Osteoblast (primary cell): Measurements from ENCODE around the gene OR13C4. TPM values are rescaled to one million over a fixed set of nuclear protein-coding genes. Genes with fewer than 3 reads are reported as not detected.

Source experiments
- DNase-seq: peaks from one replicate; pipeline ENCODE4 v3.0.0; 2011; ENCODE audit warnings: low spot score, mixed read lengths; ENCODE audit not compliant: insufficient read length; ENCODE audit errors: missing footprints
- H2AFZ ChIP-seq: 2 replicates; pipeline ENCODE4 v1.6.0; 2011; ENCODE audit warnings: mild to moderate bottlenecking, low read length
- H3K27ac ChIP-seq: 2 replicates; pipeline ENCODE4 v1.5.1; 2011; ENCODE audit warnings: mild to moderate bottlenecking, low read depth, low read length, moderate library complexity
- H3K27me3 ChIP-seq: 2 replicates; pipeline ENCODE4 v1.6.0; 2012; ENCODE audit warnings: mild to moderate bottlenecking, control low read depth, inconsistent platforms, low read length, moderate library complexity; ENCODE audit not compliant: insufficient read depth
- H3K36me3 ChIP-seq: 2 replicates; pipeline ENCODE4 v1.5.1; 2011; ENCODE audit warnings: mild to moderate bottlenecking, low read length, control low read depth, moderate library complexity; ENCODE audit not compliant: insufficient read depth
- H3K4me1 ChIP-seq: 2 replicates; pipeline ENCODE4 v1.5.1; 2011; ENCODE audit warnings: mild to moderate bottlenecking, low read length, control low read depth, moderate library complexity; ENCODE audit not compliant: insufficient read depth
- H3K4me2 ChIP-seq: 2 replicates; pipeline ENCODE4 v1.6.0; 2011; ENCODE audit warnings: mild to moderate bottlenecking, low read length; ENCODE audit not compliant: insufficient read depth
- H3K4me3 ChIP-seq: fragments of 200-600 bp; sonication (generic); 3 replicates; pipeline ENCODE4 v1.5.1; 2012; ENCODE audit warnings: mild to moderate bottlenecking, low read length, inconsistent platforms; ENCODE audit not compliant: insufficient read depth
- H3K79me2 ChIP-seq: 2 replicates; pipeline ENCODE4 v1.6.0; 2012; ENCODE audit warnings: mild to moderate bottlenecking, low read length, control low read depth, inconsistent platforms; ENCODE audit not compliant: insufficient read depth
- H3K9me3 ChIP-seq: 2 replicates; pipeline ENCODE4 v1.5.1; 2011; ENCODE audit warnings: low read depth, low read length, control low read depth
- H4K20me1 ChIP-seq: 2 replicates; pipeline ENCODE4 v1.6.0; 2012; ENCODE audit warnings: mild to moderate bottlenecking, low read length, control low read depth; ENCODE audit not compliant: insufficient read depth
- total RNA-seq: library from RNA; depleted of rRNA; stranded (reverse); fragments of >200 nt; gene quantifications from 2 replicates; pipeline ENCODE4 v1.2.3, GENCODE V29; 2012
- TF ChIP-seq, protein P1 (sequence below): IDR thresholded peaks from 2 replicates; pipeline ENCODE4 v1.5.1; 2011; ENCODE audit warnings: mild to moderate bottlenecking, low read depth, low read length, moderate library complexity; ENCODE audit errors: extremely low read depth

OR13C4 gene
- not detected in 2 replicates for total RNA-seq

DNA sequence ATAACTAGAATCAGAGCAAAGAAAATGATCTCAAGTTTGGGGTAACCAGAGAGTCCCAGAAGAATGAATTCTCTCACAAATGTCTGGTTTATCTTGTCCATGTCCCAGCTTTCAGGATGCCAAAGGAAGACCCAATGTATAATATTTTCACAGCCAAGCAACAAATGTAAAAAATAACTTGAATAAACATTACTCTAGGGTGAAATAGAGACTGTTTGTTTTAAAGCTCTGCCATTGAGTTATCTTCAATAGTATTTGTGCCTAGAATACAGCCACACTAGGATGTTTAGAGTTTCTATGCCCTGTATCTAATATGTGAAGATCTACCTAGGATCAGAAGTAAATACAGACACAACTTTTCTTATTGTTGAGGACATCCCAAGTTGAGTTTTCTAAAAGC, at the start of gene OR13C4:
Gene OR13C4 (minus strand): TSS at position 101 of the 400 bp plus-strand sequence. CDS start 0 bp downstream, at position 101.
- H3K4me2 ChIP-seq = no peak within 1 kb of the TSS
- TF ChIP-seq, protein P1, sequence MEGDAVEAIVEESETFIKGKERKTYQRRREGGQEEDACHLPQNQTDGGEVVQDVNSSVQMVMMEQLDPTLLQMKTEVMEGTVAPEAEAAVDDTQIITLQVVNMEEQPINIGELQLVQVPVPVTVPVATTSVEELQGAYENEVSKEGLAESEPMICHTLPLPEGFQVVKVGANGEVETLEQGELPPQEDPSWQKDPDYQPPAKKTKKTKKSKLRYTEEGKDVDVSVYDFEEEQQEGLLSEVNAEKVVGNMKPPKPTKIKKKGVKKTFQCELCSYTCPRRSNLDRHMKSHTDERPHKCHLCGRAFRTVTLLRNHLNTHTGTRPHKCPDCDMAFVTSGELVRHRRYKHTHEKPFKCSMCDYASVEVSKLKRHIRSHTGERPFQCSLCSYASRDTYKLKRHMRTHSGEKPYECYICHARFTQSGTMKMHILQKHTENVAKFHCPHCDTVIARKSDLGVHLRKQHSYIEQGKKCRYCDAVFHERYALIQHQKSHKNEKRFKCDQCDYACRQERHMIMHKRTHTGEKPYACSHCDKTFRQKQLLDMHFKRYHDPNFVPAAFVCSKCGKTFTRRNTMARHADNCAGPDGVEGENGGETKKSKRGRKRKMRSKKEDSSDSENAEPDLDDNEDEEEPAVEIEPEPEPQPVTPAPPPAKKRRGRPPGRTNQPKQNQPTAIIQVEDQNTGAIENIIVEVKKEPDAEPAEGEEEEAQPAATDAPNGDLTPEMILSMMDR = no peak
- DNase-seq = no peak
- H3K27me3 ChIP-seq = no peaks in the 10 kb centered on the region
- H3K36me3 ChIP-seq = no peaks in the 10 kb centered on the region
- H3K4me1 ChIP-seq = no peaks in the 10 kb centered on the region
- H4K20me1 ChIP-seq = no peaks in the 10 kb centered on the region
- no peak within 1 kb of the TSS for H3K27ac ChIP-seq
- no peaks in the 10 kb centered on the region for H3K9me3 ChIP-seq
- no peaks in the 10 kb centered on the region for H3K79me2 ChIP-seq
- H3K4me3 ChIP-seq = no peak within 1 kb of the TSS
- no peak within 1 kb of the TSS for H2AFZ ChIP-seq

DNA sequence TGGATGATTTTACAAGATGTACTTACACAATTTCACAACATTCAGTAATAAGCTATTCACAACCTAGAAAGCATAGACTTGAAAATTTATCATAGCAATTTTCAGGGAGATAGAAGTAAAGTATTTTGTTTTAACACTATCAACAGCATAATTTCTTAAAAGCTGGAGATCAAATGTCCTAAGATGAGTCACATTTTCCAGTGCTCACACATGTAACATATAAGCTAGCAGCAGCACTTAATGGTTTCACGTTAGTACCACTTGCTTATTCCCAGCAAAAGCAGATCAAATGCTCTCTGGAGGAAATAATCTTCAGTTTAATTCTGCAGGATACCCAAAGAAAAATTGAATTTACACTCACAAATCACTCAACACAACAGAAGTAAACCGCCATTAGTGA, 48.4 kb upstream of the OR13C4 start:
- no peaks in the 10 kb centered on the region for H3K27me3 ChIP-seq
- no peak overlapping the region for H3K4me2 ChIP-seq
- no peak overlapping the region for H3K27ac ChIP-seq
- TF ChIP-seq, protein P1 = no peak
- H3K4me1 ChIP-seq = no peaks in the 10 kb centered on the region
- H3K79me2 ChIP-seq = no peaks in the 10 kb centered on the region
- H3K36me3 ChIP-seq = no peaks in the 10 kb centered on the region
- no peak for DNase-seq
- H2AFZ ChIP-seq = no peak overlapping the region
- no peaks in the 10 kb centered on the region for H4K20me1 ChIP-seq
- no peak overlapping the region for H3K4me3 ChIP-seq
- H3K9me3 ChIP-seq = no peaks in the 10 kb centered on the region

DNA sequence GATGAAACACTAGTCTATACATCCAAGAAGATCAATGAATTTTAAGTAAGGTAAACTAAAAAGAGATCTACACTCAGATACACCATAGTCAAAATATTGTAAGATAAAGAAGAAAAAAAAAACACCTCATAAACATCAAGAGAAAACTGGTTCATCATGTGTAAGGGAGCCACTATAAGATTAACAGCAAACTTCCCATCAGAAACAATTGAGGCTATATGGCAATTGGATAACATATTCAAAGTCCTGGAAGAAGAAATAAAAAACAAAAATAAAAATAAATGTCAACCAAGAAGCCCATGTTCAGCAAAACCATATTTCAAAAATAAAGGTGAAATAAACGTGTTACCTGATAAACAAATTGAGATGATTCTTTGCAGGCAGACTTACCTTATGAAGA, 45.6 kb upstream of the OR13C4 start:
- Histone ChIP-seq H4K20me1 (no peaks in the 10 kb centered on the region), H3K79me2 (no peaks in the 10 kb centered on the region), H3K27ac (no peak overlapping the region), H3K4me1 (no peaks in the 10 kb centered on the region), H3K9me3 (no peaks in the 10 kb centered on the region), H2AFZ (no peak overlapping the region), H3K27me3 (no peaks in the 10 kb centered on the region), H3K4me3 (no peak overlapping the region), H3K4me2 (no peak overlapping the region), H3K36me3 (no peaks in the 10 kb centered on the region)
- TF ChIP-seq, protein P1 = no peak
- no peak for DNase-seq

GRCh38 chr9:104568868-104569267, 41.9 kb upstream of the OR13C4 start, which contains the start of gene OR13C8:
TSS of gene OR13C8 (plus strand) at chr9:104569168. CDS start at chr9:104569168, 0 bp downstream.
- no peaks in the 10 kb centered on the region for H3K27me3 ChIP-seq
- H2AFZ ChIP-seq = no peak within 1 kb of the TSS
- no peaks in the 10 kb centered on the region for H3K79me2 ChIP-seq
- H3K4me3 ChIP-seq = no peak within 1 kb of the TSS
- DNase-seq = no peak
- no peak within 1 kb of the TSS for H3K27ac ChIP-seq
- no peak within 1 kb of the TSS for H3K4me2 ChIP-seq
- H3K36me3 ChIP-seq = no peaks in the 10 kb centered on the region
- no peaks in the 10 kb centered on the region for H3K4me1 ChIP-seq
- TF ChIP-seq, protein P1 = no peak
- no peaks in the 10 kb centered on the region for H3K9me3 ChIP-seq
- H4K20me1 ChIP-seq = no peaks in the 10 kb centered on the region
